NT2/D1 (cell line): ENCODE results near the gene LEAP2.

Source experiments
- SUZ12 ChIP-seq: IDR thresholded peaks from 2 replicates; pipeline ENCODE4 v1.6.1; 2011; ENCODE audit not compliant: insufficient read length, insufficient read depth; ENCODE audit errors: extremely low read depth
- YY1 ChIP-seq: IDR thresholded peaks from 2 replicates; pipeline ENCODE4 v1.6.1; 2011; ENCODE audit not compliant: insufficient read length, insufficient read depth
- ZNF274 ChIP-seq: IDR thresholded peaks from 2 replicates; pipeline ENCODE4 v1.6.1; 2011; ENCODE audit warnings: mild to moderate bottlenecking, low read depth, low read length

DNA sequence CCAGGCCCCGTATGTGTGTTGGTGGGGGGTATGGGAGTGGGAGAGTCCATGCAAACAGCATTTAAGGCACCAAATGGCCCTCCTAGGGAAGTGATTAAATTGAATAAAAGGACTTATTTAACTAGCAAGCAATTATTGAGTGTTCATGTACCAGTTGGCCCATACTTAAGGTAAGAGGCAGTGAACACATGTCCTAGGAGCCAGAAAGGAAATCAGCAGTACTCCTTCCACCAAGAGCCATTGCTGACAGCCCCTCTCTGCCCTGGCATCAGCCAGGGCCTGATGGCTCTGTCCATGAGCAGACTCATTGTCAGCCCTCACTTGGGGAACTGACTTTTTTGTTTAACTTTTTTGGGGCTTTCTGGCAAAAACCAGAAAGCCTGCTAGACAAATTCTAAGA lies 32.6 kb upstream of the LEAP2 start:
- no peak for TF ChIP-seq YY1
- no peak for TF ChIP-seq ZNF274
- no peak for TF ChIP-seq SUZ12
